Liver (tissue), 9 donors: Measurements from ENCODE around the gene FBP1. TPM values are rescaled to one million over a fixed set of nuclear protein-coding genes. Genes with fewer than 3 reads are reported as not detected.

Experiments used
- DNase-seq: peaks from one replicate; pipeline ENCODE4 v3.0.0-alpha.2; 2017; ENCODE audit warnings: low spot score
- H3K27ac ChIP-seq, 2 donors: one replicate each; pipeline ENCODE4 v1.7.0; 2013; ENCODE audit warnings: inconsistent platforms in 2 of 2, low read length in 2 of 2, control low read depth in 1 of 2, low read depth in 1 of 2, mild to moderate bottlenecking in 1 of 2
- H3K27me3 ChIP-seq, 4 donors: one replicate each; pipeline versions ENCODE4 v1.6.1 to v1.7.0; 2013; ENCODE audit warnings: low read length in 3 of 4, inconsistent platforms in 1 of 4, mild to moderate bottlenecking in 1 of 4, moderate library complexity in 1 of 4; ENCODE audit not compliant: control insufficient read depth in 4 of 4, insufficient read depth in 4 of 4
- H3K36me3 ChIP-seq, 4 donors: one replicate each; pipeline versions ENCODE4 v1.6.1 to v1.7.0; 2013; ENCODE audit warnings: low read length in 3 of 4, mild to moderate bottlenecking in 3 of 4, low read depth in 1 of 4, moderate library complexity in 1 of 4; ENCODE audit not compliant: control insufficient read depth in 4 of 4, insufficient read depth in 3 of 4
- H3K4me1 ChIP-seq, 4 donors: one replicate each; pipeline versions ENCODE4 v1.6.1 to v1.7.0; 2013; ENCODE audit warnings: low read length in 3 of 4, mild to moderate bottlenecking in 3 of 4, moderate library complexity in 1 of 4; ENCODE audit not compliant: control insufficient read depth in 4 of 4, insufficient read depth in 4 of 4
- H3K4me3 ChIP-seq, 3 donors: one replicate each; pipeline versions ENCODE4 v1.6.1 to v1.7.0; 2013; ENCODE audit warnings: low read length in 3 of 3, control low read depth in 1 of 3, low read depth in 1 of 3, mild to moderate bottlenecking in 1 of 3
- H3K9ac ChIP-seq, 2 donors: one replicate each; pipeline ENCODE4 v1.7.0; 2013; ENCODE audit warnings: low read length in 2 of 2, mild to moderate bottlenecking in 2 of 2, moderate library complexity in 2 of 2, control low read depth in 1 of 2, low read depth in 1 of 2
- H3K9me3 ChIP-seq, 4 donors: one replicate each; pipeline versions ENCODE4 v1.6.1 to v1.7.0; 2013; ENCODE audit warnings: low read length in 3 of 4; ENCODE audit not compliant: control insufficient read depth in 4 of 4
- EGR1 ChIP-seq, 2 donors: IDR thresholded peaks; 2 replicates each; pipeline ENCODE4 v1.6.1; 2016 to 2018; ENCODE audit warnings: antibody characterized with exemption in 2 of 2, low read depth in 2 of 2
- FOXA1 ChIP-seq: IDR thresholded peaks from 2 replicates; pipeline ENCODE4 v1.6.1; 2016; ENCODE audit warnings: antibody characterized with exemption
- FOXA2 ChIP-seq: IDR thresholded peaks from 2 replicates; pipeline ENCODE4 v1.6.1; 2016; ENCODE audit warnings: antibody characterized with exemption
- GABPA ChIP-seq, 2 donors: IDR thresholded peaks in 1 of 2; conservative IDR thresholded peaks in 1 of 2; 2 replicates each; pipeline ENCODE4 v1.6.1; 2016; ENCODE audit warnings: antibody characterized with exemption in 2 of 2, mild to moderate bottlenecking in 1 of 2, moderate library complexity in 1 of 2
- HNF4A ChIP-seq, 2 donors: conservative IDR thresholded peaks; 2 replicates each; pipeline ENCODE4 v1.6.1; 2016; ENCODE audit warnings: antibody characterized with exemption in 2 of 2, mild to moderate bottlenecking in 2 of 2
- HNF4G ChIP-seq: IDR thresholded peaks from 2 replicates; pipeline ENCODE4 v1.6.1; 2016; ENCODE audit warnings: antibody characterized with exemption
- JUND ChIP-seq, 2 donors: IDR thresholded peaks; 2 replicates each; pipeline ENCODE4 v1.6.1; 2016; ENCODE audit warnings: antibody characterized with exemption in 2 of 2
- NR2F2 ChIP-seq: IDR thresholded peaks from 2 replicates; pipeline ENCODE4 v1.6.1; 2016; ENCODE audit warnings: antibody characterized with exemption
- RAD21 ChIP-seq, 2 donors: IDR thresholded peaks; 2 replicates each; pipeline ENCODE4 v1.6.1; 2016; ENCODE audit warnings: antibody characterized with exemption in 2 of 2, mild to moderate bottlenecking in 2 of 2
- RXRA ChIP-seq, 2 donors: IDR thresholded peaks; 2 replicates each; pipeline ENCODE4 v1.6.1; 2017 to 2018; ENCODE audit warnings: antibody characterized with exemption in 2 of 2, mild to moderate bottlenecking in 1 of 2
- SP1 ChIP-seq: IDR thresholded peaks from 2 replicates; pipeline ENCODE4 v1.6.1; 2018; ENCODE audit warnings: antibody characterized with exemption, mild to moderate bottlenecking
- TAF1 ChIP-seq: conservative IDR thresholded peaks from 2 replicates; pipeline ENCODE4 v1.6.1; 2016; ENCODE audit warnings: antibody characterized with exemption, mild to moderate bottlenecking
- YY1 ChIP-seq: IDR thresholded peaks from 2 replicates; pipeline ENCODE4 v1.6.1; 2016; ENCODE audit warnings: antibody characterized with exemption, mild to moderate bottlenecking
- WGBS: extraction: QIAGEN DNeasy Blood & Tissue Kit; methylation state at CpG from one replicate; pipeline ENCODE4 v1.1.7; 2013; 5-methylcytosine and 5-hydroxymethylcytosine counted together
- polyA plus RNA-seq, 2 donors: library from polyadenylated mRNA; stranded (reverse) in 1 of 2; unstranded in 1 of 2; fragments of 200-250 nt in 1 of 2; fragments of >200 nt in 1 of 2; fragmentation: Nextera tagmentation in 1 of 2; extraction: Ambion mirVana in 1 of 2; gene quantifications; one replicate each; pipeline versions ENCODE4 v1.2.1 to v1.2.3, GENCODE V29; 2013 to 2015
- total RNA-seq, 2 donors: library from RNA; depleted of rRNA; stranded (reverse); fragments of >200 nt; gene quantifications; one replicate each; pipeline ENCODE4 v1.2.3, GENCODE V29; 2014
- TF ChIP-seq, protein P1 (sequence below): IDR thresholded peaks from 2 replicates; pipeline ENCODE4 v1.6.1; 2016; ENCODE audit warnings: antibody characterized with exemption, mild to moderate bottlenecking
- TF ChIP-seq, protein P2 (sequence below): fragments of 150-350 bp; IDR thresholded peaks from 2 replicates; pipeline ENCODE4 v1.5.1; 2017; ENCODE audit warnings: improper control_type of control experiment, low read depth, low read length; ENCODE audit not compliant: missing input control
- TF ChIP-seq, protein P3 (sequence below): IDR thresholded peaks from 2 replicates; pipeline ENCODE4 v1.6.1; 2016; ENCODE audit warnings: antibody characterized with exemption
- TF ChIP-seq, protein P4 (sequence below): IDR thresholded peaks from 2 replicates; pipeline ENCODE4 v1.6.1; 2016; ENCODE audit warnings: antibody characterized with exemption
- donor health status: healthy.
- donor health status: healthy.
- donor health status: healthy.
- donor health status: healthy.
- donor health status: healthy.

The FBP1 gene
- total and polyA plus RNA-seq, 4 donors: 27.8 to 574 (median 317) TPM

DNA sequence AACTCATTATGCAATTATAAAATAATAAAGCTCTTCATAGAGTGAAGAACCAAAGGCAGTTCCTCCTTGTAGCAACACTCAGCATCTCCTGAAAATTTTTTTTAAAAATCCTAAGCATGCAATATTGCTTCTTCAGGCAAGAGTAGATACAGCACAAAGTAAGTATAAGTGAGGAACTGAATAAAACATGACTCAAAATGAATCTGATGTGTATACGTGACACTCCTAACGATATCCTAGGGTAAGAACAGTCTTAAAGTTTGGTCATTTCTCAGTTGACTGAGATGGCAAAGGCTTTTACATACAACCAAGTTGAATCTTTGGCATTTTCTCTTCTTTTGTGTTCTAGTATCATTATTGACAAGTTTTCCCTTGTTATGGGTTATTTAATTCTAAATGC is 46.0 kb upstream of the FBP1 start (continued):
- TF ChIP-seq, protein P1, sequence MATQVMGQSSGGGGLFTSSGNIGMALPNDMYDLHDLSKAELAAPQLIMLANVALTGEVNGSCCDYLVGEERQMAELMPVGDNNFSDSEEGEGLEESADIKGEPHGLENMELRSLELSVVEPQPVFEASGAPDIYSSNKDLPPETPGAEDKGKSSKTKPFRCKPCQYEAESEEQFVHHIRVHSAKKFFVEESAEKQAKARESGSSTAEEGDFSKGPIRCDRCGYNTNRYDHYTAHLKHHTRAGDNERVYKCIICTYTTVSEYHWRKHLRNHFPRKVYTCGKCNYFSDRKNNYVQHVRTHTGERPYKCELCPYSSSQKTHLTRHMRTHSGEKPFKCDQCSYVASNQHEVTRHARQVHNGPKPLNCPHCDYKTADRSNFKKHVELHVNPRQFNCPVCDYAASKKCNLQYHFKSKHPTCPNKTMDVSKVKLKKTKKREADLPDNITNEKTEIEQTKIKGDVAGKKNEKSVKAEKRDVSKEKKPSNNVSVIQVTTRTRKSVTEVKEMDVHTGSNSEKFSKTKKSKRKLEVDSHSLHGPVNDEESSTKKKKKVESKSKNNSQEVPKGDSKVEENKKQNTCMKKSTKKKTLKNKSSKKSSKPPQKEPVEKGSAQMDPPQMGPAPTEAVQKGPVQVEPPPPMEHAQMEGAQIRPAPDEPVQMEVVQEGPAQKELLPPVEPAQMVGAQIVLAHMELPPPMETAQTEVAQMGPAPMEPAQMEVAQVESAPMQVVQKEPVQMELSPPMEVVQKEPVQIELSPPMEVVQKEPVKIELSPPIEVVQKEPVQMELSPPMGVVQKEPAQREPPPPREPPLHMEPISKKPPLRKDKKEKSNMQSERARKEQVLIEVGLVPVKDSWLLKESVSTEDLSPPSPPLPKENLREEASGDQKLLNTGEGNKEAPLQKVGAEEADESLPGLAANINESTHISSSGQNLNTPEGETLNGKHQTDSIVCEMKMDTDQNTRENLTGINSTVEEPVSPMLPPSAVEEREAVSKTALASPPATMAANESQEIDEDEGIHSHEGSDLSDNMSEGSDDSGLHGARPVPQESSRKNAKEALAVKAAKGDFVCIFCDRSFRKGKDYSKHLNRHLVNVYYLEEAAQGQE: no peak
- TF ChIP-seq GABPA (IDR thresholded peaks at IDR 0.05 in 1 of 2, conservative IDR thresholded peaks at IDR 0.05 in 1 of 2): no peak

DNA sequence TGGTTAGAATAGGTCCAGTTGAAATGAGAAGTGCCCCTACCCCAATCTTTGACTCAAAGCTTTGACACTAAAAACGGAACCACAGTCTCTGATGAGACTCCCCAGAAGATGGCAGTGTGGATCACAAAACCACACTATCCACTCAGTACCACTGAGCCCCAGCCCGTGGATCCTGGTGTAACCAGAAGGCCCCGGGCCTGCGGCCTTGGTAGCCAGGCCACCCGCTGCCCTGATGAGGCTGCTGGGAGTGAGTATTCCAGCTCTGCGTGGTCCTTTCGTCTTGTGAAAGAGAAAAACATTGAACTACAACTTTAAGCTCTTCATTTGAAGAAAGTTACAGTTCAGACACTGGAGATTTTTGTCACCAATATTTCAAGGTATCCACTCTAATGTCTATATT is 42.2 kb upstream of the FBP1 start:
- no peaks in the 10 kb centered on the region for H3K9me3 ChIP-seq
- peaks cover 0 to 10% (median 8%) of the 10 kb centered on the region in 4 donors for H3K4me1 ChIP-seq
- no peak overlapping the region for H3K4me3 ChIP-seq
- H3K36me3 ChIP-seq: no peaks in the 10 kb centered on the region
- WGBS: 9% methylated on average over 7 of the region's 7 CpGs
- H3K9ac ChIP-seq: peak overlapping the region; percentile 42 to 46
- peak in 1 of 2 donors; percentile 4 for TF ChIP-seq RXRA (IDR thresholded peaks at IDR 0.05)
- no peak for TF ChIP-seq EGR1 (IDR thresholded peaks at IDR 0.05; ENCODE audit: low read depth in 2 of 2)
- peak; percentile 97 for TF ChIP-seq RAD21 (IDR thresholded peaks at IDR 0.05)
- TF ChIP-seq, protein P2, sequence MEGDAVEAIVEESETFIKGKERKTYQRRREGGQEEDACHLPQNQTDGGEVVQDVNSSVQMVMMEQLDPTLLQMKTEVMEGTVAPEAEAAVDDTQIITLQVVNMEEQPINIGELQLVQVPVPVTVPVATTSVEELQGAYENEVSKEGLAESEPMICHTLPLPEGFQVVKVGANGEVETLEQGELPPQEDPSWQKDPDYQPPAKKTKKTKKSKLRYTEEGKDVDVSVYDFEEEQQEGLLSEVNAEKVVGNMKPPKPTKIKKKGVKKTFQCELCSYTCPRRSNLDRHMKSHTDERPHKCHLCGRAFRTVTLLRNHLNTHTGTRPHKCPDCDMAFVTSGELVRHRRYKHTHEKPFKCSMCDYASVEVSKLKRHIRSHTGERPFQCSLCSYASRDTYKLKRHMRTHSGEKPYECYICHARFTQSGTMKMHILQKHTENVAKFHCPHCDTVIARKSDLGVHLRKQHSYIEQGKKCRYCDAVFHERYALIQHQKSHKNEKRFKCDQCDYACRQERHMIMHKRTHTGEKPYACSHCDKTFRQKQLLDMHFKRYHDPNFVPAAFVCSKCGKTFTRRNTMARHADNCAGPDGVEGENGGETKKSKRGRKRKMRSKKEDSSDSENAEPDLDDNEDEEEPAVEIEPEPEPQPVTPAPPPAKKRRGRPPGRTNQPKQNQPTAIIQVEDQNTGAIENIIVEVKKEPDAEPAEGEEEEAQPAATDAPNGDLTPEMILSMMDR: peak; percentile 72
- TF ChIP-seq NR2F2: no peak
- DNase-seq: peak; percentile 49
- H3K27ac ChIP-seq: peak overlapping the region in 1 of 2 donors; percentile 36
- no peaks in the 10 kb centered on the region for H3K27me3 ChIP-seq

DNA sequence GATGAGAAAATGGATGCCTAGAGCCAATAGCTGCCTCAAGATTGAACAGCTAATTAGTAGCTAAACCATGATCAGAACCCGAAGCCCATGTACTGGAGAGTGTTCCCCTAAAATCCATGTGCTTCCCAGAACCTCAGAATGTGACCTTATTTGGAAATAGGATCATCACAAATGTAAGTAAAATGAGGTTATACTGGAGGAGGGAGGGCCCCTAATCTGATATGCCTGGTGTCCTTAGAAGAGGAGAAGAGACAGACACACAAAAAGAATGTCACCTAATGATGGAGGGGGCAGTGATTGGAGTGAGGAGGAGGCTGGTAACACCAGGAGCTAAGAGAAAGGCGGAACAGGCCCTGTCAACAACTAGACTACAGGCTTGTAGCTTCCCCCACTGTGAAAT is 41.3 kb upstream of the FBP1 start:
- no peaks in the 10 kb centered on the region for H3K27me3 ChIP-seq
- WGBS: 74% methylated on average over 2 of the region's 2 CpGs
- peaks cover 0 to 4% (median 2%) of the 10 kb centered on the region in 4 donors for H3K4me1 ChIP-seq
- DNase-seq: no peak
- H3K27ac ChIP-seq: no peak overlapping the region
- H3K36me3 ChIP-seq: no peaks in the 10 kb centered on the region
- H3K4me3 ChIP-seq: no peak overlapping the region
- H3K9me3 ChIP-seq: no peaks in the 10 kb centered on the region
- no peak overlapping the region for H3K9ac ChIP-seq
- no peak for TF ChIP-seq GABPA (IDR thresholded peaks at IDR 0.05 in 1 of 2, conservative IDR thresholded peaks at IDR 0.05 in 1 of 2)
- no peak for TF ChIP-seq FOXA1
- no peak for TF ChIP-seq HNF4G
- TF ChIP-seq, protein P3, sequence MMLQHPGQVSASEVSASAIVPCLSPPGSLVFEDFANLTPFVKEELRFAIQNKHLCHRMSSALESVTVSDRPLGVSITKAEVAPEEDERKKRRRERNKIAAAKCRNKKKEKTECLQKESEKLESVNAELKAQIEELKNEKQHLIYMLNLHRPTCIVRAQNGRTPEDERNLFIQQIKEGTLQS: no peak
- no peak for TF ChIP-seq YY1
- TF ChIP-seq, protein P1: no peak
- no peak for TF ChIP-seq EGR1 (IDR thresholded peaks at IDR 0.05; ENCODE audit: low read depth in 2 of 2)
- TF ChIP-seq JUND (IDR thresholded peaks at IDR 0.05): no peak
- no peak for TF ChIP-seq NR2F2
- TF ChIP-seq RXRA (IDR thresholded peaks at IDR 0.05): no peak
- TF ChIP-seq HNF4A (conservative IDR thresholded peaks at IDR 0.05): no peak
- TF ChIP-seq, protein P4, sequence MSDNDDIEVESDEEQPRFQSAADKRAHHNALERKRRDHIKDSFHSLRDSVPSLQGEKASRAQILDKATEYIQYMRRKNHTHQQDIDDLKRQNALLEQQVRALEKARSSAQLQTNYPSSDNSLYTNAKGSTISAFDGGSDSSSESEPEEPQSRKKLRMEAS: no peak
- TF ChIP-seq, protein P2: no peak
- no peak for TF ChIP-seq RAD21 (IDR thresholded peaks at IDR 0.05)
- no peak for TF ChIP-seq SP1
- TF ChIP-seq FOXA2: no peak
- TF ChIP-seq TAF1: no peak
